HEK293 (cell line): ENCODE measurements around the gene PROK1.

Experiments
- FEZF1 ChIP-seq: fragments of 450-650 bp; formaldehyde crosslinking; IDR thresholded peaks from 2 replicates; pipeline ENCODE4 v1.5.1; 2016; ENCODE audit warnings: missing biosample characterization, missing genetic modification characterization
- HOXC10 ChIP-seq: sonication (generic); formaldehyde crosslinking; IDR thresholded peaks from 2 replicates; pipeline ENCODE4 v1.8.1; 2023; ENCODE audit warnings: mild to moderate bottlenecking, missing genetic modification reagents
- HOXD13 ChIP-seq: sonication (generic); formaldehyde crosslinking; IDR thresholded peaks from 2 replicates; pipeline ENCODE4 v1.8.0; 2022; ENCODE audit warnings: missing genetic modification reagents, borderline replicate concordance
- KLF17 ChIP-seq: fragments of 450-650 bp; formaldehyde crosslinking; IDR thresholded peaks from 2 replicates; pipeline ENCODE4 v1.5.1; 2016; ENCODE audit warnings: missing biosample characterization, missing genetic modification characterization
- YY2 ChIP-seq: fragments of 450-650 bp; formaldehyde crosslinking; IDR thresholded peaks from 2 replicates; pipeline ENCODE4 v1.5.1; 2016; ENCODE audit warnings: missing biosample characterization, missing genetic modification characterization
- ZBTB21 ChIP-seq: fragments of 450-650 bp; formaldehyde crosslinking; IDR thresholded peaks from 2 replicates; pipeline ENCODE4 v1.5.1; 2017; ENCODE audit warnings: missing biosample characterization, missing genetic modification characterization
- ZNF140 ChIP-seq: fragments of 450-650 bp; formaldehyde crosslinking; IDR thresholded peaks from 2 replicates; pipeline ENCODE4 v1.5.1; 2016; ENCODE audit warnings: missing biosample characterization, missing genetic modification characterization
- ZNF16 ChIP-seq: fragments of 450-650 bp; formaldehyde crosslinking; IDR thresholded peaks from 2 replicates; pipeline ENCODE4 v1.5.1; 2016; ENCODE audit warnings: low read depth, missing biosample characterization, missing genetic modification characterization
- ZNF19 ChIP-seq: fragments of 450-650 bp; formaldehyde crosslinking; IDR thresholded peaks from 2 replicates; pipeline ENCODE4; 2016; ENCODE audit warnings: missing biosample characterization, missing genetic modification characterization, low read depth
- ZNF24 ChIP-seq: fragments of 450-650 bp; formaldehyde crosslinking; IDR thresholded peaks from 2 replicates; pipeline ENCODE4 v1.5.1; 2016; ENCODE audit warnings: missing biosample characterization, missing genetic modification characterization
- ZNF350 ChIP-seq: fragments of 450-650 bp; formaldehyde crosslinking; IDR thresholded peaks from 2 replicates; pipeline ENCODE4 v1.5.0; 2017; ENCODE audit warnings: missing biosample characterization, mild to moderate bottlenecking, missing genetic modification characterization
- ZNF366 ChIP-seq: fragments of 450-650 bp; formaldehyde crosslinking; conservative IDR thresholded peaks from 2 replicates; pipeline ENCODE4 v1.5.1; 2016; ENCODE audit warnings: missing biosample characterization, missing genetic modification characterization
- ZNF37A ChIP-seq: fragments of 450-650 bp; IDR thresholded peaks from 2 replicates; pipeline ENCODE4 v1.5.1; 2018; ENCODE audit warnings: missing biosample characterization, missing genetic modification characterization
- ZNF404 ChIP-seq: fragments of 450-650 bp; formaldehyde crosslinking; IDR thresholded peaks from 2 replicates; pipeline ENCODE4 v1.5.1; 2017; ENCODE audit warnings: missing biosample characterization, missing genetic modification characterization
- ZNF518A ChIP-seq: fragments of 450-650 bp; formaldehyde crosslinking; conservative IDR thresholded peaks from 2 replicates; pipeline ENCODE4 v1.5.1; 2016; ENCODE audit warnings: low read depth, missing biosample characterization, missing genetic modification characterization
- ZNF521 ChIP-seq: fragments of 450-650 bp; formaldehyde crosslinking; IDR thresholded peaks from 2 replicates; pipeline ENCODE4 v1.5.1; 2017; ENCODE audit warnings: missing biosample characterization, mild to moderate bottlenecking, missing genetic modification characterization
- ZNF624 ChIP-seq: fragments of 450-650 bp; formaldehyde crosslinking; IDR thresholded peaks from 2 replicates; pipeline ENCODE4 v1.5.1; 2017; ENCODE audit warnings: missing biosample characterization, missing genetic modification characterization
- ZNF639 ChIP-seq: fragments of 450-650 bp; formaldehyde crosslinking; IDR thresholded peaks from 2 replicates; pipeline ENCODE4 v1.5.1; 2016; ENCODE audit warnings: missing biosample characterization, missing genetic modification characterization
- ZNF830 ChIP-seq: fragments of 450-650 bp; IDR thresholded peaks from 2 replicates; pipeline ENCODE4 v1.5.0; 2018; ENCODE audit warnings: missing biosample characterization, missing genetic modification characterization, low read depth, mild to moderate bottlenecking, moderate library complexity
- TF ChIP-seq, protein P1 (sequence below): fragments of 450-650 bp; formaldehyde crosslinking; IDR thresholded peaks from 2 replicates; pipeline ENCODE4 v1.5.1; 2016; ENCODE audit warnings: missing biosample characterization, missing genetic modification characterization
- TF ChIP-seq, protein P2 (sequence below): fragments of 450-650 bp; formaldehyde crosslinking; IDR thresholded peaks from 2 replicates; pipeline ENCODE4; 2016; ENCODE audit warnings: missing biosample characterization, missing genetic modification characterization
- TF ChIP-seq, protein P3 (sequence below): fragments of 450-650 bp; formaldehyde crosslinking; IDR thresholded peaks from 2 replicates; pipeline ENCODE4 v1.5.1; 2016; ENCODE audit warnings: missing biosample characterization, missing genetic modification characterization
- TF ChIP-seq, protein P4 (sequence below): fragments of 450-650 bp; formaldehyde crosslinking; IDR thresholded peaks from 2 replicates; pipeline ENCODE4 v1.5.1; 2017; ENCODE audit warnings: missing biosample characterization, missing genetic modification characterization
- TF ChIP-seq, protein P5 (sequence below): fragments of 450-650 bp; formaldehyde crosslinking; IDR thresholded peaks from 2 replicates; pipeline ENCODE4 v1.5.1; 2016; ENCODE audit warnings: missing biosample characterization, missing genetic modification characterization

PROK1 gene

DNA sequence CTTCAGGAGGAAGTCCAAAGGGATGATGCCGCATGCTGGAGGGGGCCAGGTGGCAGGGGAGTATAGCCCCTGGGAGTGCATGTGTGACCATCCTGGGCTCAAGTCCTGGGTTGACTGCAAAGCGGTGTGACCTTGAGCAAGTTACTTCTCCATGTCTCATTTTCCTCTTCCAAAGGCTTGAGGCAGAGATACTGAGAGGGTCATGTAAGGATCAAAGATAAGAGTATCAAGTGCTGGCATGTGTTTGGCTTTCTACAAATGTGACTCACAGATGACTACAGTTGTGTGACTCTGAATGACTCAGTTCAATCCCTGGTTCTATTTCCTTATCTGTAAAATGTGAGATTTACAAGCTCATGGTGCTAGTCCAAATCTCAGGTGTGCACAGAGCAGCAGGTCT, 26.1 kb downstream of the PROK1 start (continued):
- TF ChIP-seq ZNF350 = no peak
- TF ChIP-seq ZNF518A = no peak
- TF ChIP-seq, protein P1, sequence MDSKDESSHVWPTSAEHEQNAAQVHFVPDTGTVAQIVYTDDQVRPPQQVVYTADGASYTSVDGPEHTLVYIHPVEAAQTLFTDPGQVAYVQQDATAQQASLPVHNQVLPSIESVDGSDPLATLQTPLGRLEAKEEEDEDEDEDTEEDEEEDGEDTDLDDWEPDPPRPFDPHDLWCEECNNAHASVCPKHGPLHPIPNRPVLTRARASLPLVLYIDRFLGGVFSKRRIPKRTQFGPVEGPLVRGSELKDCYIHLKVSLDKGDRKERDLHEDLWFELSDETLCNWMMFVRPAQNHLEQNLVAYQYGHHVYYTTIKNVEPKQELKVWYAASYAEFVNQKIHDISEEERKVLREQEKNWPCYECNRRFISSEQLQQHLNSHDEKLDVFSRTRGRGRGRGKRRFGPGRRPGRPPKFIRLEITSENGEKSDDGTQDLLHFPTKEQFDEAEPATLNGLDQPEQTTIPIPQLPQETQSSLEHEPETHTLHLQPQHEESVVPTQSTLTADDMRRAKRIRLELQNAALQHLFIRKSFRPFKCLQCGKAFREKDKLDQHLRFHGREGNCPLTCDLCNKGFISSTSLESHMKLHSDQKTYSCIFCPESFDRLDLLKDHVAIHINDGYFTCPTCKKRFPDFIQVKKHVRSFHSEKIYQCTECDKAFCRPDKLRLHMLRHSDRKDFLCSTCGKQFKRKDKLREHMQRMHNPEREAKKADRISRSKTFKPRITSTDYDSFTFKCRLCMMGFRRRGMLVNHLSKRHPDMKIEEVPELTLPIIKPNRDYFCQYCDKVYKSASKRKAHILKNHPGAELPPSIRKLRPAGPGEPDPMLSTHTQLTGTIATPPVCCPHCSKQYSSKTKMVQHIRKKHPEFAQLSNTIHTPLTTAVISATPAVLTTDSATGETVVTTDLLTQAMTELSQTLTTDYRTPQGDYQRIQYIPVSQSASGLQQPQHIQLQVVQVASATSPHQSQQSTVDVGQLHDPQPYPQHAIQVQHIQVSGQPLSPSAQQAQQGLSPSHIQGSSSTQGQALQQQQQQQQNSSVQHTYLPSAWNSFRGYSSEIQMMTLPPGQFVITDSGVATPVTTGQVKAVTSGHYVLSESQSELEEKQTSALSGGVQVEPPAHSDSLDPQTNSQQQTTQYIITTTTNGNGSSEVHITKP (tag by site-specific recombination) = no peak
- TF ChIP-seq KLF17 = peak; percentile 66
- TF ChIP-seq, protein P2, sequence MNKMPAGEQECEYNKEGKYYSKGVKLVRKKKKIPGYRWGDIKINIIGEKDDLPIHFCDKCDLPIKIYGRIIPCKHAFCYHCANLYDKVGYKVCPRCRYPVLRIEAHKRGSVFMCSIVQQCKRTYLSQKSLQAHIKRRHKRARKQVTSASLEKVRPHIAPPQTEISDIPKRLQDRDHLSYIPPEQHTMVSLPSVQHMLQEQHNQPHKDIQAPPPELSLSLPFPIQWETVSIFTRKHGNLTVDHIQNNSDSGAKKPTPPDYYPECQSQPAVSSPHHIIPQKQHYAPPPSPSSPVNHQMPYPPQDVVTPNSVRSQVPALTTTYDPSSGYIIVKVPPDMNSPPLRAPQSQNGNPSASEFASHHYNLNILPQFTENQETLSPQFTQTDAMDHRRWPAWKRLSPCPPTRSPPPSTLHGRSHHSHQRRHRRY (tag by site-specific recombination) = no peak
- TF ChIP-seq ZNF16 = no peak
- TF ChIP-seq ZNF140 (tag by site-specific recombination) = no peak
- no peak for TF ChIP-seq ZNF830 (tag by site-specific recombination)
- no peak for TF ChIP-seq ZNF37A (tag by site-specific recombination)
- peak; percentile 67; the same call in 1 of the 2 replicates for TF ChIP-seq ZNF639 (tag by site-specific recombination)
- TF ChIP-seq HOXD13 (CRISPR knock-in tag) = no peak
- no peak for TF ChIP-seq ZNF24 (tag by site-specific recombination)
- peak; percentile 65 for TF ChIP-seq ZNF366 (tag by site-specific recombination)
- TF ChIP-seq, protein P3, sequence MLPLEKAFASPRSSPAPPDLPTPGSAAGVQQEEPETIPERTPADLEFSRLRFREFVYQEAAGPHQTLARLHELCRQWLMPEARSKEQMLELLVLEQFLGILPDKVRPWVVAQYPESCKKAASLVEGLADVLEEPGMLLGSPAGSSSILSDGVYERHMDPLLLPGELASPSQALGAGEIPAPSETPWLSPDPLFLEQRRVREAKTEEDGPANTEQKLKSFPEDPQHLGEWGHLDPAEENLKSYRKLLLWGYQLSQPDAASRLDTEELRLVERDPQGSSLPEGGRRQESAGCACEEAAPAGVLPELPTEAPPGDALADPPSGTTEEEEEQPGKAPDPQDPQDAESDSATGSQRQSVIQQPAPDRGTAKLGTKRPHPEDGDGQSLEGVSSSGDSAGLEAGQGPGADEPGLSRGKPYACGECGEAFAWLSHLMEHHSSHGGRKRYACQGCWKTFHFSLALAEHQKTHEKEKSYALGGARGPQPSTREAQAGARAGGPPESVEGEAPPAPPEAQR = no peak
- TF ChIP-seq HOXC10 (CRISPR knock-in tag) = no peak
- no peak for TF ChIP-seq ZNF624 (tag by site-specific recombination)
- TF ChIP-seq, protein P4, sequence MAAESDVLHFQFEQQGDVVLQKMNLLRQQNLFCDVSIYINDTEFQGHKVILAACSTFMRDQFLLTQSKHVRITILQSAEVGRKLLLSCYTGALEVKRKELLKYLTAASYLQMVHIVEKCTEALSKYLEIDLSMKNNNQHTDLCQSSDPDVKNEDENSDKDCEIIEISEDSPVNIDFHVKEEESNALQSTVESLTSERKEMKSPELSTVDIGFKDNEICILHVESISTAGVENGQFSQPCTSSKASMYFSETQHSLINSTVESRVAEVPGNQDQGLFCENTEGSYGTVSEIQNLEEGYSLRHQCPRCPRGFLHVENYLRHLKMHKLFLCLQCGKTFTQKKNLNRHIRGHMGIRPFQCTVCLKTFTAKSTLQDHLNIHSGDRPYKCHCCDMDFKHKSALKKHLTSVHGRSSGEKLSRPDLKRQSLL (tag by site-specific recombination) = no peak
- TF ChIP-seq FEZF1 (tag by site-specific recombination) = no peak
- TF ChIP-seq, protein P5, sequence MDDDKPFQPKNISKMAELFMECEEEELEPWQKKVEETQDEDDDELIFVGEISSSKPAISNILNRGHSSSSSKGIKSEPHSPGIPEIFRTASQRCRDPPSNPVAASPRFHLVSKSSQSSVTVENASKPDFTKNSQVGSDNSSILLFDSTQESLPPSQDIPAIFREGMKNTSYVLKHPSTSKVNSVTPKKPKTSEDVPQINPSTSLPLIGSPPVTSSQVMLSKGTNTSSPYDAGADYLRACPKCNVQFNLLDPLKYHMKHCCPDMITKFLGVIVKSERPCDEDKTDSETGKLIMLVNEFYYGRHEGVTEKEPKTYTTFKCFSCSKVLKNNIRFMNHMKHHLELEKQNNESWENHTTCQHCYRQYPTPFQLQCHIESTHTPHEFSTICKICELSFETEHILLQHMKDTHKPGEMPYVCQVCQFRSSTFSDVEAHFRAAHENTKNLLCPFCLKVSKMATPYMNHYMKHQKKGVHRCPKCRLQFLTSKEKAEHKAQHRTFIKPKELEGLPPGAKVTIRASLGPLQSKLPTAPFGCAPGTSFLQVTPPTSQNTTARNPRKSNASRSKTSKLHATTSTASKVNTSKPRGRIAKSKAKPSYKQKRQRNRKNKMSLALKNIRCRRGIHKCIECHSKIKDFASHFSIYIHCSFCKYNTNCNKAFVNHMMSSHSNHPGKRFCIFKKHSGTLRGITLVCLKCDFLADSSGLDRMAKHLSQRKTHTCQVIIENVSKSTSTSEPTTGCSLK (tag by site-specific recombination) = no peak
- TF ChIP-seq ZNF404 (tag by site-specific recombination) = no peak
- TF ChIP-seq YY2 (tag by site-specific recombination) = no peak
- TF ChIP-seq ZNF19 (tag by site-specific recombination) = no peak
- TF ChIP-seq ZNF521 (tag by site-specific recombination) = no peak
- no peak for TF ChIP-seq ZBTB21 (tag by site-specific recombination)
